ENCODE results near the gene DCUN1D2.
"Not testable (repeated sequence)": the region's sequence is repeated elsewhere in the genome, so short reads cannot be mapped to it uniquely, and the experiment has no call there.

Gene DCUN1D2

GRCh38 chr13:113490496-113491417 is at the start of gene DCUN1D2:
DCUN1D2 (minus strand) TSS chr13:113490711; CDS start chr13:113490669, 42 bp downstream.
- DNase-seq (ENCODE audit: low read depth) = peak; percentile 83

DNA sequence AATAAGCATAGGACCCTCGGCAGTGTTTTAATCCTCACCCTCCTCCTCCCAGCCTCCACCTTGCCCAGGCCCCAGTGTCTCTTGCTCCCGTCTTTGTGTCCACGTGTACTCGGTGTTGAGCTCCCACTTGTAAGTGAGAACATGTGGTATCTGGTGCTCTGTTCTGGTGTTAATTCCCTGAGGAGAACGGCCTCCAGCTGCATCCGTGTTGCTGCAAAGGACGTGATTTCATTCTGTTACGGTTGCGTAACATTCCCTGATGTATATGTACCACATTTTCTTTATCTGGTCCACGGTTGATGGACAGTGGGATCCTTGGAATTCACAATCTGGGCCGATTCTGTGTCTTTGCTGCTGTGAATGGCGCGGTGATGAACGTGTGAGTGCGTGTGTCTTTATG is 49.3 kb upstream of the DCUN1D2 start:
- DNase-seq (ENCODE audit: low read depth) = no peak

- no peak for DNase-seq (ENCODE audit: low read depth)
Observed at GRCh38 chr13:113539176-113539575, 48.7 kb upstream of the DCUN1D2 start.

- no peak for DNase-seq (ENCODE audit: low read depth)
Observed at GRCh38 chr13:113538689-113539058, 48.2 kb upstream of the DCUN1D2 start.

- no peak for DNase-seq (ENCODE audit: low read depth)
Observed at GRCh38 chr13:113537909-113538688, 47.6 kb upstream of the DCUN1D2 start.

DNA sequence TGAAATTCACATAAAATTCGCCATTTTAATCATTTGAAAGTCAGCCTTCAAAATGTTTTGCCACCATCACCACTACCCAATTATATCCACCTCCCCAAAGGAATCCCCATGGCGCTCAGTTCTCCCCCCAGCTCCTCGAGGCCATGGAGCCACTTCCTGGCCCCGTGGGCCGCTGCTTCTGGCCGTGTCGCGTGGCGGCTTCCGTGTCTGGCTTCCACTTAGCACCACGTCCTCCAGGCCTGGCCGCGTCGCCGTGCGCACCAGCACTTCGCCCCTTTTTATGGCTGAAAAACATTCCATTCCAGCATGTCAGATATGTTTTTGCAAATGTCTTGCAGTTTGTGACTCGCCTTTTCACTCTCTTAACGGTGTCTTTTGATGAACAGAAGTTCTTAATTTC is 46.7 kb upstream of the DCUN1D2 start:
- DNase-seq (ENCODE audit: low read depth) = no peak

GRCh38 chr13:113536461-113537110 is 46.1 kb upstream of the DCUN1D2 start:
- no peak for DNase-seq (ENCODE audit: low read depth)

GRCh38 chr13:113535381-113535781 is 44.9 kb upstream of the DCUN1D2 start:
- no peak for DNase-seq (ENCODE audit: low read depth)

GRCh38 chr13:113534236-113534860 is 43.8 kb upstream of the DCUN1D2 start:
- DNase-seq (ENCODE audit: low read depth) = no peak

- no peak for DNase-seq (ENCODE audit: low read depth)
Observed at GRCh38 chr13:113533161-113533840, 42.8 kb upstream of the DCUN1D2 start.

DNA sequence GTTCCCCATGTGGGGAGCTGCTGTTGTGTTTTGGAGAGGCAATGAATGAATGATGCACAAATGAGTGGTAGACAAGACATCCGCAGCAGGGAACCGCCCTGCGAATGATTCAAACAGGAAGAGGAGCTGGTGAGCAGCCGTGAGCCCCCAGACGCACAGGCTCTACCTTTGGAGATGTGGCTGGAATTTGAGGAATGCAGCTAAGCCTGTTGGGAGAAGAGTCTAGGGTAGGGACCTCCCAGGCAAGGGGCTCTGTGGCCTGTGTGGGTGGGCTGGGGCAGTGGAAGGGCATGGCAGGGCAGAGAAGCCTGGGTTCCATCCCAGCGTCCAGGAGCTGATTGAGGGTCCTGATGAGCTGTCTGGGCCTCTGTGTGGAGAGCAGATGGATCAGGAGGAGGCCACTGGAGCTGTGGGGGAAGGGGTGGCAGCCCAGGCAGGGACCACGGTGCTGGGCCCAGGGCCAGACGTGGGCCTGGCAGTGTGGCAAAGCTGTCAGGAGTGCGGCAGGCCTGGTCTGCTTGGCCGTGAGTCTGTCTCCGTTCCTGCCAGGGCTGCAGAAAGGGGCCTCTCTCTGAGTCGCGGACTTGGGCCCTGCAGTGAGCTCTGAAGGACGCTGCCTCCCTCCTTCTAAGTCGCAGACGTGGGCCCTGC is 41.8 kb upstream of the DCUN1D2 start:
- no peak for DNase-seq (ENCODE audit: low read depth)

- no peak for DNase-seq (ENCODE audit: low read depth)
Observed at GRCh38 chr13:113531041-113531873, 40.7 kb upstream of the DCUN1D2 start.

- no peak for DNase-seq (ENCODE audit: low read depth)
Observed at GRCh38 chr13:113528813-113529180, 38.3 kb upstream of the DCUN1D2 start.

GRCh38 chr13:113528101-113528812 is 37.7 kb upstream of the DCUN1D2 start:
- no peak for DNase-seq (ENCODE audit: low read depth)

- DNase-seq (ENCODE audit: low read depth) = no peak
Observed at GRCh38 chr13:113527272-113527958, 36.9 kb upstream of the DCUN1D2 start.

GRCh38 chr13:113526466-113527220 is 36.1 kb upstream of the DCUN1D2 start:
- DNase-seq (ENCODE audit: low read depth) = no peak

- not testable (repeated sequence) for DNase-seq (ENCODE audit: low read depth)
Observed at GRCh38 chr13:113522438-113522837, 31.9 kb upstream of the DCUN1D2 start.

DNA sequence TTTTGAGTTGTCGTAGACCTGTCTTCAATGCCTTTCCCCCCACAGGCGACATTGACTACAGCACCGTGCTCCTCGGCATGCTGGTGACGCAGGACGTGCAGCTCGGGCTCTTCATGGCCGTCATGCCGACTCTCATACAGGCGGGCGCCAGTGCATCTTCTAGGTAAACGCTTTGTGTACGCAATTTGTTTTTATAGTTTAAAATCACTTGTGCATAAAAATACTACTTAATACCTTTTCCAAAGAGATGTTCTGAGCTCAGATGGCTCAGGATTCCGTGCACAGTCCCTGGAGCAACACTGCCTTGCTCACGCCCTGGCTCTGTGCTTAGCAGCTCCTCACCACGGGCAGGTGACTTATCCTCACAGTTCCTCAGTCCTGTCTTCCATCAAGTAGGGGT is 30.1 kb upstream of the DCUN1D2 start:
- DNase-seq (ENCODE audit: low read depth) = no peak

Measured in CMK (cell line).